NCI-H748 (cell line): ENCODE data around the gene SYCN.

Source experiments
- DNase-seq: peaks from one replicate; lab custom pipeline; 2025; ENCODE audit not compliant: unreplicated experiment; lab: John Stamatoyannopoulos, UW

SYCN gene

DNA sequence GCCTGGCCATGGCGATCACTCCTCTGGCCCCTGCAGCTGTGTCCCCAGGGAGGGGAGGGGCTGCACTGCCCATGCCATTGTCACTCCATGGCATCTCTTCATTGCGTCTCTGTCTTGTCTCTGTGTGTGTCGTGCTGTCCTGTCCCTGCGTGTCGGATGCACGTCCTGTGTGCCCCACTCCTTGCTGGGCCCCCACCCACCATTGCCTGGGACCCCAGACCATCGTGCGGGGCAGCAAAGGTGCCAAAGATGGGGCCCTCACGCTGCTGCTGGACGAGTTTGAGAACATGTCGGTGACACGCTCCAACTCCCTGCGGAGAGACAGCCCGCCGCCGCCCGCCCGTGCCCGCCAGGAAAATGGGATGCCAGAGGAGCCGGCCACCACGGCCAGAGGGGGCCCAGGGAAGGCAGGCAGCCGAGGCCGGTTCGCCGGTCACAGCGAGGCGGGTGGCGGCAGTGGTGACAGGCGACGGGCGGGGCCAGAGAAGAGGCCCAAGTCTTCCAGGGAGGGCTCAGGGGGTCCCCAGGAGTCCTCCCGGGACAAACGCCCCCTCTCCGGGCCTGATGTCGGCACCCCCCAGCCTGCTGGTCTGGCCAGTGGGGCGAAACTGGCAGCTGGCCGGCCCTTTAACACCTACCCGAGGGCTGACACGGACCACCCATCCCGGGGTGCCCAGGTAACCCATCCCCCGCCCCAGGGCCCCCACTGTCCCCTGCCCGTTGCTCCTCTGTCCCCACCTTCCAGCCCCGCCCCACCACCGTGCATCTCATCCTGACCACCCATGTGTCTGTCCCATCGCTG is 31.2 kb downstream of the SYCN start:
- DNase-seq, result no peak

DNA sequence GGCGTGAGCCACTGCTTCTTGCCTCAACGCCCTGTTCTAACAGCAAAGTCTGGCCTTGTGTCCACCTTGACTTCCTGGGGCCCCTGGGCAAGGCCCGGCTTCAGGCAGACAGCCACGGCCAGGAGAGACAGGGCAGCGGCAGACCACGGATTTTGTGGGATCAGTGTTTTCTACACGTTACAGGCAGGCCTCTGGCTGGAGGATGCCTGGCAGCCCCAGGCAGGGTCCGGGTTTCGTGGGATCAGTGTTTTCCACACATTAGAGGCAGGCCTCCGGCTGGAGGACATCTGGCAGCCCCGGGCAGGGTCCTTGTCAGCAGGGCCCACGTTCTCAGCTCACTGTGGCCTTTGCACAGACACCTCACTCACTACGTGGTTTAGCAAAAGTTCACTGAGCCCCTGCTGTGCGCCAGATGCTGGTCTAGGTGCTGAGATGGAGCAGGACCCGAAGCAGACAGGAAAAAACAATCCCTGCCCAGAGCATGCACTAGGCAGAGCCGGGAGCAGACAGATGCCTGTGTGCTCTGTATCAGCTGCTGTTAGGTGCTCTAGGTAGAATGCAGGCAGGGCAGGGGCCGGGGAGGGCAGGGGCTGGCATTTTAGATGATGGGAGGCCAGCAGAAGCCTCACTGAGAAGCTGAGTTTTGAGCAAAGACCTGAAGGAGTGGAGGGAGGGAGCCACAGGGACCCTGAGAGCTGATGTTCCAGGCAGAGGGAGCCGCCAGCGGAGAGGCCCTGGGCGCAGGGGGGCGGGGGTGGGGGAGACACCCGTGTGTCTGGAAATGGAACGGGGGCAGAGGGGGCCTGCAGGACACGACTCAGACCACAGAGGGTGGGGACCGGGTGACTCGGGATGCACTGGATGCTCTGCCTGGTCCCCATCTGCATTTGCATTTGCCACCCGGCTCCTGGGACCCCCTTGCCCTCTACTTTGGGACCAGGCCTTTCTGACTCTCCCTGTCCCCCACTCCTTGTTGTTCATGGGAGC is 32.3 kb downstream of the SYCN start:
- DNase-seq, result no peak

DNA sequence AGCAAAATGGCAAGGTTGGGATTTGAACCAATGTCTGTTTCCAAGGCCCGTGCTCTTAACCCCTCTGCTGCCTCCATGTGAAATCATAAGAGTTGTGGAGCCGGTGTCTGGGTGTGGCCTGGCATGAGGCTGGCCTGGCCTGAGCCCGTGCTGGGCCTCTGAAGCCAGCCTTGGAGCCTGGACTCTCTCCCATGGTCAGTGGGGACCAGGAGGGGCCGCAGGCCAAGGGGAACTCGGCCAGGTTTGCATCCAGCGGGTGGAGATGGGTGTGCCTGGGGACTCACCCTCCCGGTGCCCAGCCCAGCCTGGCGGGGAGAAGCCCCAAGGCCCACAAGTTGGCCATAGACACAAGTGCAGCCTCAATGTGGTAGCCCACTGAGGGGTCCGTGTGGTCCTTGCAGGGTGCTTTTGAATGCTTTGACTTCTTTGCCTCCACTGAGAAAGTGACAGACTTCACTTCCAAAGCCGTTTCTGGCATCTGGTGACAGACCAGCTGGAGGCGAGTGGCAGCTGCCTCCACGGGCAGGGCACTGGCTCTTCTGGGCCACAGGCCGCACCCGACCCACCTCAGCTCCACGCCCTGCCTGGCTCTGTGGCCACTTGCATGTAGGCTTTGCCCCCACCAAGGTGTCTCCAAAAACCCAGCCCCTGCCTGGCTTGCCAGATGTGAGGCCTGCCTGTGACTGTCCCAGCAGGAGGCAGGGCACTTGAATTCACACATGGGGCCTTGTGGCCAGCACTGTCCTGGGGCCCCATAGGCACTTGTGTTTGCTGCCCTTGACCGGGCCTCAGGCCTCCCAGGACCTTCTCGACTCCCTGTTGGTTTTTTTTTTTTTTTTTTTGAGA is 33.5 kb downstream of the SYCN start:
- DNase-seq, result no peak

DNA sequence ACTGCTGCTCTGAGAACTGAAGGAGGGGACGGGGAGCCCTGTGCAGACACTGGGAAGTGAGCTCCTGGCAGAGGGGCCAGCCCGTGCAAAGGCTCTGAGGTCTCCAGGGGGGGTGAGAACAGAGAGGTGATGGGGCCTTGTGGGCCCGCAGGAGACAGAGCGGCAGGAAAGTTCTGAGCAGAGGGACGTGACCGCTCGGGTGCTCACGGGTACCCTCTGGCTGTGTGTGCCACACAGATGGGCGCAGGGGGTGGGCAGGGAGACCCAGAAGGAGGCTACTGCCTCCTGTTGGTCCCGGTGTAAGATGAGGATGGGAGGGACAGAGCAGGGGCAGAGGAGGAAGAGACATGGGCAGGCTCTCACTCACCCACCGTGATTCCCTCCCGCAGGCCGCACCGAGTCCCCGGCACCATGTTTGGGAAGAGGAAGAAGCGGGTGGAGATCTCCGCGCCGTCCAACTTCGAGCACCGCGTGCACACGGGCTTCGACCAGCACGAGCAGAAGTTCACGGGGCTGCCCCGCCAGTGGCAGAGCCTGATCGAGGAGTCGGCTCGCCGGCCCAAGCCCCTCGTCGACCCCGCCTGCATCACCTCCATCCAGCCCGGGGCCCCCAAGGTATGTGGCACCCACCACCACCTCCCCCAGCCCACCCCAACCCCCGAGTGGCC is 34.8 kb downstream of the SYCN start:
- no peak for DNase-seq

DNA sequence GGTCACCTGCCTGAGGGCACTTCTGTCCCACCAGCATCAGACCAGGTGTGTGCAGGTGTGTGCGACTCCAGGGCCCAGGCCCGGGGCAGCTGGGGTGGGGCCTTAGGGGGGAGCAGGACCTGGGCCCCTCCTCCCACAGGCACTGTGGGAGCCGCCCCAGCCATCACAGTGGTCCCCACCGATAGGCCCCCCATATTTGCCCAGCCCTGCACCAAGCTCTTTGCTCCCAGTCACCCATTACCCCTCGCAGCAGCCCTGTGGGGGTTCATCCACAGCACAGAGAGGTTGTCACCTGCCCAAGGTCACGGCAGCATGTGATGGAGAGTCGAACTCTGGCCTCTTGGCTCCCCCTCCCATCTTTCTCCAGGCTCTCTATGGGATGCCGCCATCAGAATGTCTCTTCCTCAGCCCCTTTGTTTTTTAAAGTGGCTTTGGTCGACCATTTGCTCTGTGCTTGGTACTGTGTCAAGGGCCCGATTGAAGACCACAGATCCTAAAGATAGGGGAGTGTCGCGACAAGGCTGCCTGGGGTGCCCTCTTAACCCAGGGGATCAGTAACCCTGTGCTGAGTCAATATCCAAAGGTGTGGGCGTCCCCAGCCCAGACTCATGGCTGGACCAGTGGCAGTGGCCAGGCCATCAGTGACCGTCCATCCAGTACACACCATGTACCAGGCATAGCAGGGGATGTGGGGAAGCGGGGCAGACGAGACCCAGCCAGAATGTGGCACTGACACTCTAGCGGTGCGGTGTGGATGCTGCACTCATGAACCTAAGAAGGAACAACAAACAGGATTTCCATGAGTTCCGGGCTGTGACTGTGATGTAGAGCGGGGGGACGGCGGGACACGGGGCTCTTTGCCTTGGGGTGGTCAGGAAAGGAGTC is 35.6 kb downstream of the SYCN start:
- no peak for DNase-seq

DNA sequence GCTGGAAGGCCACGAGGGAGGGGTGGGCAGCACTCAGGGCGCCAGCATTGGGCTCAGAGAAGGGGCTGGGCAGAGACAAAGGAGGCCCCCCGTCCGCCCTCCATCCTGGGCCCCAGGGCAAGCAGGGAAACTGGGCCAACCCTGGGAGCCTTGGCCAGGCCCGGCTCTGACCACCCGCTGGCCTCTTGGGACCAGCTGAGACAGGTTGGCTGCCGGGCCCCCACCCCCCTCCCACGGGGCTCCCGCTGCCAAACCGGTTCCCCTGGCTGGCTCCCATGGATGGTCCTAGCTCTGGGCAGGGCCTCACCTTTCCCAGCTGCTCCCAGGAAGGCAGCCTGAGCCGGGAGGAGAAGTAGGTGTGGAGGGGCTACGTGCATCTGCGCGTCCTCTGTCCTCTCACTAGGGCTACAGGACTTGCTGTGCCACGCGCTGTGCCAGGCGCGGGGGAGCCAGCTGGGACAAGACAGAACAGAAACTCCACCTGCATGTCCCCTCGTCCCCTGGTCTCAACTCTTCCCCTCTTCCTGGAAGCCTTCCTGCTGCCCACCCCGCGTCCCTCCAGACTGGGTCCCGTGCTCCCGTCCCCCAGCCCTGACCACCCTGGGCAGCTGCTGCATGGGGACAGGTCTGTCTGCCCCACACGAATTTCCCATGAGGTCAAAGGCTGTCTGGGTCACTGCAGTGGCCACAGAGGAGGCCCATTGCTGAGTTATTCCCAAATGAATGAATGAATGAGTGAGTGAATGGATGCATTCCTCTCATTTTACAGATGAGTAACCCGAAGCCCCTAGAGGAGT is 36.4 kb downstream of the SYCN start:
- peak; percentile 22 for DNase-seq

DNA sequence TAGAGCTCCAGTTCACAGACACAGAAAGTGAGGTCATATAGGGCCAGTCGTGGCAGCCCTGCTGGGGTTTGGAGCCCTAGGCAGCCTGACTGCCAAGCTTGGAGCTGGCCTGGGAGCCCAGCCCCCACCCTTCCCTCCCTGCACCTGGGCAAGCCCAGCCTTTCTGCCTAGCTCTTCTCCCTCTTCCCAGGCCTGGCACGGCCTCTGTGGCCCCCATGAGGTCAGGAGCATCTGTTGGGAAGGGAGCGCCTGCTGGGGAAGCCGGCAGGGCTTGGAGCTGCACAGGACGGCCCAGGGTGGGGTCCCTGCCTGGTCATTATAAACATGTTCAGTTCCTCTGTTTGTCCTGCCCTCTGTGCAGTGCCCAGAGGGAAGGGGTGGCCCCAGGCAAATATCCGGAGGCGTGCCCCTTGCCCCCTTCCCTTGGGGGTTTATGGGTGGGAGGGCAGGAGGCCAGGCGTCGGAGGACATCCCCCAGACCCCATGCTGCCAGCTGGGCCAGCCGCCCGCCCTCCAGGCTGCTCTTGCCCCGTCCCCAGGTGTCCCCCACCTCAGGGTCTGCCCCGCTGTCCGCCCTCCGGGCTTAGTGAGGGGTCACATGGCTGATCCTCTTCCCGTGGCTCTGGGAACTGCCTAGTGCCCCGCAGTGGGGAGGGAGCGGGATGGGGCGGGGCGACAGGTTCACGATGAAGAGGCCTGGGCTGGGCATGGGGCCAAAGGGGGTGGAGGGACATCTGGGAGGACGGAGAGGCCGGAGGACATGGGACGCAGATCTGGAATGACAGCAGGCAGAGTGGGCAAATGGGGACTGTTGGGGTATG is 37.3 kb downstream of the SYCN start:
- DNase-seq, result peak; percentile 53

DNA sequence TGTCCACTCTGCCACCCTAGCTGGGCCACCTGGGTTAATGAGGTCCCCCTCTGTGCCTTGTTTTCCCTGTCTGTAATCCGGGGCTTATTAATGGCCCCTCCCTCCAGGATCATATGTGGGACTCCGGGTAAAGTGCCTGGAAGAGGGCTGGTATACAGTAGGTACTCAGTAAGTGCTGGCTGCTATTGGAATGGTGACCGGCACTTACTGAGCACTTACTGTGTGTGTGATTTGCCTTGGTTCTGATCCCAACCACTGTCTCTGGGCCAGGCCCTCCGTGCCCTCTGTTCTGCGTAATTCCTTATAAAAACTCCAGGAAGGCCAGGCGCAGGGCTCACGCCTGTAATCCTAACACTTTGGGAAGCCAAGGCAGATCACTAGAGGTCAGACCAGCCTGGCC is 38.2 kb downstream of the SYCN start:
- DNase-seq, result no peak

DNA sequence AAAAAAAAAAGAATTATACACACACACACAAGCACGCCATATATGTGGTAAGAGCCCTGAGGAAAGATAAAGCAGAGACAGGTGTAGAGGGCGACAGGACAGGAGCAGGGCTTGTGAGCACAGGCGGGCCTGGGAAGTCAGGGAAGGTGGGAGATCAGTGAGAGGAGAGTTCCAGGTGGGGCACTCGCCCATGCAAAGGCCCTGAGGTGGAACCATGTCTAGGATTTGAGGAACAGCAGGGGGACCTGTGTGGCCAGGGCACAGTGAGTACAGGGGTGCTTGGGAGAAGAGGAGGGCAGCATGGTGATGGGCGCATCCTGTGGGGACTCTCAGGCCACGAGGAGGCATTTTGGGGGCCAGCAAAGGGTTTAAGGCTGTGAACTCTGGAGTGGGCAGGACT is 39.8 kb downstream of the SYCN start:
- DNase-seq, result no peak

DNA sequence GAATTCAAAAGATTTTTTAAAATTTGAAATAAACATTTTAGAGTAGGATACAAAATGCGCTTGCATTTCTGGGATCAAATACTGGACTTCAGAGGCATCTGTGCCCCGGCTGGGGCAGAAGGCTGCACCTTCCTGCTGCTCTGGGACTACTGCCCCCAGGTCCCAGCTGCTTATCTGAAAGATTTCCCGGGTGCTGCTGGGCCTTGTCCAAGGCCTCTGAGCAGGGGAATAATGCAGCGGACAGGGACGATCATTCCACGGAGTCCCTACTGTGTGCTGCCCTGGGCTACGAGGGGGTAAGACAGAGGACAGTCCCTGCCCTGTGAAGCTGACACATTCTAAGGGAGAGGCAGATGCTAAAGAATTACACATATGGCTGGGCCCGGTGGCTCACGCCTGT is 40.4 kb downstream of the SYCN start:
- DNase-seq, result no peak

DNA sequence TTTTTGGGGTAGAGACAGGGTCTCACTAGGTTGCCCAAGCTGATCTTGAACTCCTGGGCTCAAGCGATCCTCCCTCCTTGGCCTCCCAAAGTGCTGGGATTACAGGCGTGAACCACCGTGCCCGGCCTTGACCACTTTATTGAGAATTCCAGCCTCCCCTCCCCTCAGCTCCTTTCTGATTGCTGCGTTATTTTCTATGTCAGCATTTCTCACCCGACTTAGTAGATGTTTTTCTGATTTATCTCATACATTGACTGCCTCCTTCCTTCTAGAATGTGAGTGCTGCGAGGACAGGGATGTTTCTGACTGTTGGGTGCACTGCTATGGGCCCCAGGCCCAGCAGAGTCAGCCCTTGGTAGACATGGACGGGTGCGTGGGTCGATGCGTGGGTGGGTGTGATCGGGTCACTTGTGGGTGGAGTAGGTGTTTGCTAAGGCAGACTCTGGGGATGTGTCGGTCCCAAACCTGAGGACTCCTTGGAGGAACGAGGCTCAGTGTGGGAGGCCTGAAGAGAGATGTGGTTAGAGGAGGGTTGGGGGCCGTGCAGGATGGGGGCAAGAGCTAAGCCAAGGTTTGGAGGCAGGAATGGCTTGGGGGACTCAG is 41.5 kb downstream of the SYCN start:
- no peak for DNase-seq

DNA sequence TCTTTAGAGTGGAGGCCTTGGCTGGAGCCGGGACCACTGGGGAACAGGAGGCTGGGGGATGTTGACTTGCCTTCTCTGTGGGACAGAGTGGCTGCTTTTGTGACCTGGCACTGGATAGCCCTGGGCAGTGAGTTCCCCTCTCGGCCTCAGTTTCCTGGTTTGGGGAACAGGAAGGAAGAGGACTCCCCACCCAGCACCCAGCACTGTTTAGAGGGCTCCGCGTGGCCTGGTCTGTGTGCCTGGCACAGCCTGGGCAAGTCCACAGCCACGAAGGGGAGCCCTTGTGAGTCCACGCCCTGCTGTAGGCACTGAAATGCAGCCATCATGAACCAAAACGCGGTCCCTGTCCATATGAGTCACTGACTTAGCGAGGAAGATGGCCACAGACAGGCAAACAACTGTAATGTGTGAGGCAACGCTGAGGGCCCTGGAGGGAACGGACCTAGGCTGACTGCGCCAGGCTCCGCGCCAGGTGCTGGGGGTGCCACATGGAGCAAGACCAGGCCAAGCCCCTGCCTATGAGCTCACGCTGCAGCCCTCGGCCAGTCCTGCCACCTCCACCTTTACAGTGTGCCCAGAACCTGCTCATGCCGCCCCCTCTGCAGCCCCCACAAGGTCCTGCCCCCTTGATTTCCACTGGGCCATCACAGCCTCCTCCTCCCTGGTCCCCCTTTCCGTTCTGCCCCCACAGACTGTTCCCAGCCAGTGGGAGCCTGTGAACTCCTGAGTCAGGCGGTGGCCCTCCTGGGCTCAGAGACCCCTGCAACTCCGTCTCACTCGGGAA is 43.0 kb downstream of the SYCN start:
- no peak for DNase-seq

DNA sequence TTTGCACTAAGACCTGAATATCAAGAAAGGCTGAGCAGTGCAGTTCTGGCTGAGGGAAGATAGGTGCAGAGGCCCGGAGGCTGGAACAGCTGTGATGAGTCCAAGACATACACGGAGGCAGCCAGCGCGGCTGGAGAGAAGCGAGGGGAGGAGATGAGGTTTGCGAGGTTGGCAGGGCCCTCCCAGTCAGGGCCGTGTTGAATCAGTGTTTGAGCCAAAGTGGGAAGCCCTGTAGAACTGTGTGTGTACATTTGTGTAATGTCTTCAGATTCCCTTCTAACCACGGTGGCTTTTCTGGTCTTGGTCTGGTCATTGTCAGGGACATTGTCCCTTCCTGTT is 43.6 kb downstream of the SYCN start:
- no peak for DNase-seq

DNA sequence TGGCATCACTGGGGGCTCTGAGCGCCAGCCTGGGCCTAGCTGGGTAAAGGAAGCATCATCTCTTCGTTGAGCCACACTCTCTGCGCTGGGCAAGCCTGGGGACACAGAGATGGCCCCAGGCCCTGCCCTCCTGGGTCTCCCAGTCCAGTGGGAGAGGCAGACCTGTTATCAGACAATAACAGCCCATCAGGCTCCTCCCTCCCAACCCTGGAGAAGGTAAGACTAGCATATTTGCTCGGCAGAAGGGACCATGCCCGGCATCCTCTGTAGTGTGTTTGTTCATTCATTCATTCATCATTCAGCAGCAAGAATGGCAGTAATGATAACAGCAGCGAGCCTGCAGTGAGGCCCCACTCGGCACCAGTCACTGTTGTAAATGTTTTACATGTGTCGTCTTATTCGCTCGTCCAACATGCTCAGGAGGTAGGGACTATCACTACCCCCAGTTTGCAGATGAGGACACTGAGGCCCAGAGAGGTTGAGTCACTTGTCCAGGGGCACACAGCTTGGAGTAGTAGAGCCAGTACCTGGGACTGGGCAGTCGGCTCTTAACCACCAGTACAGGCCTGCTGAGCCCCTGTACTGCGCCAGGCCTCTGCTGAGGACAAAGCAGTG is 45.3 kb downstream of the SYCN start:
- no peak for DNase-seq

DNA sequence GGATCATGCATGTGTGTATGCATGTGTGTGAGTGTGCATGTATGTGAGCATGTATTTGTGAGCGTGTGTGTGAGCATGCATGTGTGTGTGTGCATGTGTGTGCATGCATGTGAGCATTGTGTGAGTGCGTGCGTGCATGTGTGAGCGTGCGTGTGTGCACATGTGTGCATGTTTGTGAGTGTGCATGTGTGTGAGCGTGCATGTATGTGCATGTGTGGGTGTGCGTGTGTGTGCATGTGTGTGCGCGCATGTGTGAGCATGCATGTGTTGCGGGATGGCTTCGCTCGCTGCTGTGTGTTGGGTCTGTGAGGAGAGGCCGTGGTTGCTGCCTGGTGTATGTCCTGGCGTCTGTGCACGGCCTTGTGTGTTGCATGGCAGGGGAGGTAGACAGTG is 46.1 kb downstream of the SYCN start:
- DNase-seq, result no peak

DNA sequence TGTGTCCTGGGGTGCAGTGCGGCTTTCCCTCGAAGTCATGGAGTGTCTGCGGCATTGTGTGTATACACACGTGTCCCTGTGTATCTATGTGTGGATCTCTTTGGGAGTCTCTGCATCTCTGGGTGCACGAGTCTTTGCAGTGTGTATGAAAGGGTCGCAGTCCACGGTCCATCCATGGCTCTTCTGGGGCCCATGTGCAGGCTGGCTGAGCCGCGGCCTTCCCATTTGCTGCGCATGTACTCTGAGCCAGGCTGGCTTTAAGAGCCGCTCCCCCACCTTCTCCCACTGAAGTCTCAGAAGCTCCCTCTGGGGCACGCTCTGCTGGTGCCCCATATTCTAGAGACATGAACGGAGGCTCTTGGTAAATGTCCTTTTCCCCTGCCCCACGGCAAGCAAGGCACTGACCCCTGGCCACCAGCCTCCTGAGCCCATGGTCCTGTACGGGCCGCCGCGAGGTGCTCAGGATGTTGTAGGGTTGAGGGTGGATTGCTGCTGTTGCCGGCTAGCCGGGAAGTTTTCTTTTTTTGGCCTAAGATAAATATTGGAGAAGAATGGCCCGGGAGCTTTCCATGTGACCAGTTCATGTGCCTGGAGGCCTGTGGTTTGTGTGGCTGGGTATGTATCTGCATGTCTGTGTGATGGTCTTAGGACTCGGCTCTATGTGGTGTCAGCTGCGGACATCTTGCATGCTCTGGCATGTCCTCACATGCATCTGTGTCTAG is 46.6 kb downstream of the SYCN start:
- no peak for DNase-seq
